Measurements from ENCODE around the gene NTN5. TPM values are rescaled to one million over a fixed set of nuclear protein-coding genes. Genes with fewer than 3 reads are reported as not detected.
A peak's percentile ranks its signal among the peaks of the same experiment; 100 is the strongest.
"Not testable (repeated sequence)": the region's sequence is repeated elsewhere in the genome, so short reads cannot be mapped to it uniquely, and the experiment has no call there.

Gene NTN5
- total and polyA plus RNA-seq, 2 donors from 2014 or later = 0.52 to 0.85 TPM

DNA sequence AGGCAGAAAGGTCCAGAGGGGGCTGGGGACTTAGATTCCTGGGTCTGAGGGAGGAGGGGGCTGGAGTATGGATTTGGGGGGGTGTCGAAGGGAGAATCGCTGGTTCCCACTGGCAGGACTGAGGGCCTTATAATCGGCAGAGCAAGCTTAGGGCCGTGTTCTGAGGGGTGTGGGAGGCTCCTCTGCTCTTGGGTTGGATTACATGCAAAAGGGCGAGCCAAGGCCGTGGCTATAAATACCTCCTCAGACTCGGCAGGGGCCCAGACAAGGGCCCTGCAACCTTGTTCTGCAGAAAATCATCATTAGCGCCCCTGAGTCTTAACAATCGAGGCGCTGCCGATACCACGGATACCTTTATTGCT, 47.4 kb upstream of the NTN5 start:
- H3K27ac ChIP-seq (ENCODE audit: low read depth in 2 of 2, low read length in 2 of 2) = peak overlapping the region in 1 of 2 donors; percentile 45
- TF ChIP-seq, protein P1, sequence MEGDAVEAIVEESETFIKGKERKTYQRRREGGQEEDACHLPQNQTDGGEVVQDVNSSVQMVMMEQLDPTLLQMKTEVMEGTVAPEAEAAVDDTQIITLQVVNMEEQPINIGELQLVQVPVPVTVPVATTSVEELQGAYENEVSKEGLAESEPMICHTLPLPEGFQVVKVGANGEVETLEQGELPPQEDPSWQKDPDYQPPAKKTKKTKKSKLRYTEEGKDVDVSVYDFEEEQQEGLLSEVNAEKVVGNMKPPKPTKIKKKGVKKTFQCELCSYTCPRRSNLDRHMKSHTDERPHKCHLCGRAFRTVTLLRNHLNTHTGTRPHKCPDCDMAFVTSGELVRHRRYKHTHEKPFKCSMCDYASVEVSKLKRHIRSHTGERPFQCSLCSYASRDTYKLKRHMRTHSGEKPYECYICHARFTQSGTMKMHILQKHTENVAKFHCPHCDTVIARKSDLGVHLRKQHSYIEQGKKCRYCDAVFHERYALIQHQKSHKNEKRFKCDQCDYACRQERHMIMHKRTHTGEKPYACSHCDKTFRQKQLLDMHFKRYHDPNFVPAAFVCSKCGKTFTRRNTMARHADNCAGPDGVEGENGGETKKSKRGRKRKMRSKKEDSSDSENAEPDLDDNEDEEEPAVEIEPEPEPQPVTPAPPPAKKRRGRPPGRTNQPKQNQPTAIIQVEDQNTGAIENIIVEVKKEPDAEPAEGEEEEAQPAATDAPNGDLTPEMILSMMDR (IDR thresholded peaks at IDR 0.05; ENCODE audit: borderline replicate concordance, extremely low read depth, insufficient read depth) = no peak
- no peaks in the 10 kb centered on the region for H3K9me3 ChIP-seq (ENCODE audit: control insufficient read depth in 2 of 3, insufficient read depth in 1 of 3, low read length in 3 of 3)
- no peak for FAIRE-seq
- intact Hi-C loops (cut with DNase I) = no loop called here
- peak in 1 of 5 donors; percentile 80 for DNase-seq
- peak overlapping the region in 2 of 3 donors; percentile 77 to 91 for H3K4me3 ChIP-seq (ENCODE audit: low read length in 3 of 3)
- peak overlapping the region in 2 of 3 donors; percentile 5 to 26 for H3K9ac ChIP-seq (ENCODE audit: low read length in 3 of 3)
- no peaks in the 10 kb centered on the region for H3K36me3 ChIP-seq (ENCODE audit: control insufficient read depth in 2 of 3, insufficient read depth in 3 of 3, low read length in 3 of 3)
- no peaks in the 10 kb centered on the region for H3K27me3 ChIP-seq (ENCODE audit: control insufficient read depth, insufficient read depth, low read length)
- H3K4me1 ChIP-seq (ENCODE audit: control insufficient read depth in 2 of 3, insufficient read depth in 2 of 3, low read depth in 1 of 3, low read length in 3 of 3) = peaks cover 0 to 14% (median 0%) of the 10 kb centered on the region in 3 donors

DNA sequence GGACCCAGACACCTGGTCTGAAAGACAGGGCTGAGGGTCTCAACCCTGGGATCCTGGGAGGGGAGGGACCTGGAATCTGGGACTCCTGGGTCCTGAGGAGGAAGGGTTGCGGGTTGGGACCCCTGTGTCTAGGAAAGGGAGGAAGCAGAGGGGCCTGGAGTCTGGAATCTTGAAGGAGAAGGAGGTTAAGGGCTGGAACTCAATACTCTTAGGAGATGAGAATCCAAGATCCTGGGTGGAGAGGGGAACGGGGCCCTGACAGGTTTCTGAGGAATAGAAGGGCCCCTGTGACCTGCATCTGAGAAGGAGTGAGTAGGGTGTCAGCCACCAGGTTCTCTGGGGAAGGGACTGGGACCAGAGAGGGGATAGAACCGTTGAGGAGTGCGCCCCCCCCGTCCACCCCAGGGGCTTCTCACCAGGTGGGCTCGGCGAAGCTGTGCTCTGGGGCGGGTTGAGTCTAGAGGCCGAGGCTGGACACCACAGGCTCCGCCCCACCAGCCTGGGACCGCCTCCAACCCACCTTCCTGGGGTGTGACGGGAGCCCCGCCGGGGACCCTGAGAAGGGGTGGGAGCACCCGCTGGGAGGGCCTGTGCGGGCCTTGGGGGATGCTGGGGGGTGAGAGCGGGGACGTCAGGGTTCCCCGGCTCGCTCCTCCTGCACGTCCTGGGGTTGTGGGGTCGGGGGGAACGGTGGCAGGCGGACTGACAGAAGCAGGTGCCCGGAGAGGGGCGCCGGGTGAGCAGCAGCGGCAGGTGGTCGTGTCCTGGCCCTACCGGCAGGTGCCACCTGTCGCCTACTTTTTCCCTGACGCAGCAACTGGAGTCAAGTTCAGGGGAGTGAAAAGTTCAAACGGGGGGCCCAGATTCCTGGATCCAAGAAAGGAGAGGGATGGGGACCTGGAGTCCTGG, 46.7 kb upstream of the NTN5 start, which contains the start of gene MAMSTR:
Gene MAMSTR, minus strand, starts transcription at position 463 of the 909 bp plus-strand sequence. CDS start 694 bp downstream, outside the sequence.
- peaks cover 0 to 18% (median 0%) of the 10 kb centered on the region in 3 donors for H3K4me1 ChIP-seq (ENCODE audit: control insufficient read depth in 2 of 3, insufficient read depth in 2 of 3, low read depth in 1 of 3, low read length in 3 of 3)
- H3K9ac ChIP-seq (ENCODE audit: low read length in 3 of 3) = peak within 1 kb of the TSS in 2 of 3 donors; percentile 5 to 26
- intact Hi-C loops (cut with DNase I) = no loop called here
- peak within 1 kb of the TSS in 1 of 2 donors; percentile 45 for H3K27ac ChIP-seq (ENCODE audit: low read depth in 2 of 2, low read length in 2 of 2)
- peak; percentile 77 to 91 (median 83) for DNase-seq
- FAIRE-seq = no peak
- H3K4me3 ChIP-seq (ENCODE audit: low read length in 3 of 3) = peak within 1 kb of the TSS in 2 of 3 donors; percentile 77 to 91
- H3K27me3 ChIP-seq (ENCODE audit: control insufficient read depth, insufficient read depth, low read length) = no peaks in the 10 kb centered on the region
- no peaks in the 10 kb centered on the region for H3K9me3 ChIP-seq (ENCODE audit: control insufficient read depth in 2 of 3, insufficient read depth in 1 of 3, low read length in 3 of 3)
- TF ChIP-seq, protein P1 (IDR thresholded peaks at IDR 0.05; ENCODE audit: borderline replicate concordance, extremely low read depth, insufficient read depth) = no peak
- no peaks in the 10 kb centered on the region for H3K36me3 ChIP-seq (ENCODE audit: control insufficient read depth in 2 of 3, insufficient read depth in 3 of 3, low read length in 3 of 3)

DNA sequence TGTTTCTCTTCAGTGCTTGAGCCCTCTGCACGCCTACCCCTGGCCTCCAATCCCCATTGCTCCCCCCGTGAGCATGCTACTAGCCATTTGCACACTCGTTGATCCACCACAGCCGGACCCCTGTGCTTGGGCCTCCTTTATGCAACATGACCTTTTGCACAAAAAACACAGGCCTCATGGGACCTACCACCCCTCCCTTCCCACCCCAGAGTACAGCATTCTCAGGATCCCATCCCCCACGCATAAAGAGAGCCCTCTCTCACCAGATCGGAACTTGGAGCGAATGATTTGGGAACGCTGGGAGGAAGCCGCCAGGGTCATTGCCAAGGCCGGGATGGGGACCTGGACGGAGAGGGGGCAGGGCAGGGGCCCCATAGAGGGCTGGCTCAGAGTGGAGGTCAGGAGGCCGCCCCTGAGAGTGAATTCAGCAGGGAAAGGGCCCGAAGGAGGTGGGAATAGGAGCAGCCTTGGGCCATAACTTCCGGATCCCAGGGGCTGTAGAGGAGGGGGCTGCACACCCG, 46.0 kb upstream of the NTN5 start:
- H3K9ac ChIP-seq (ENCODE audit: low read length in 3 of 3) = no peak overlapping the region
- FAIRE-seq (no peak), DNase-seq (peak in 4 of 5 donors; percentile 54 to 85 (median 78))
- H3K9me3 ChIP-seq (ENCODE audit: control insufficient read depth in 2 of 3, insufficient read depth in 1 of 3, low read length in 3 of 3) = no peaks in the 10 kb centered on the region
- no peaks in the 10 kb centered on the region for H3K27me3 ChIP-seq (ENCODE audit: control insufficient read depth, insufficient read depth, low read length)
- H3K27ac ChIP-seq (ENCODE audit: low read depth in 2 of 2, low read length in 2 of 2) = peak overlapping the region in 1 of 2 donors; percentile 17
- H3K36me3 ChIP-seq (ENCODE audit: control insufficient read depth in 2 of 3, insufficient read depth in 3 of 3, low read length in 3 of 3) = no peaks in the 10 kb centered on the region
- intact Hi-C loops (cut with DNase I) = no loop called here
- peaks cover 0 to 14% (median under 1%) of the 10 kb centered on the region in 3 donors for H3K4me1 ChIP-seq (ENCODE audit: control insufficient read depth in 2 of 3, insufficient read depth in 2 of 3, low read depth in 1 of 3, low read length in 3 of 3)
- H3K4me3 ChIP-seq (ENCODE audit: low read length in 3 of 3) = peak overlapping the region in 1 of 3 donors; percentile 21
- TF ChIP-seq, protein P1 (IDR thresholded peaks at IDR 0.05; ENCODE audit: borderline replicate concordance, extremely low read depth, insufficient read depth) = no peak

DNA sequence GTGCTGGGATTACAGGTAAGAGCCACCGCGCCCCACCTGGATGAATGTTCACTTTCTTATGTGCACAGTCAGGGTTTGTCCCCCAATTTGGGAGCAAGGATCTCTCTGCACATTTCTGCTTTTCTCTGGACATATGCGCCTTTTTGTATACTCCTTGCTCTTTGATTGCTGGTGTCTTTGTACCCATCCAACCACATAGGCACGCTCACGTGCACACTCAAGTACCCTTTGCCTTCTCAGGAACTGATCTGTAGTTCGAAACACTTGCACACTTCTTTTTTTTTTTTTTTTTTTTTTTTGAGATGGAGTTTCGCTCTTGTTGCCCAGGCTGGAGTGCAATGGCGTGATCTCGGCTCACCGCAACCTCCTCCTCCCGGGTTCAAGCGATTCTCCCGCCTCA, 45.3 kb upstream of the NTN5 start:
- H3K36me3 ChIP-seq (ENCODE audit: control insufficient read depth in 2 of 3, insufficient read depth in 3 of 3, low read length in 3 of 3); H3K4me3 ChIP-seq (ENCODE audit: low read length in 3 of 3); FAIRE-seq; H3K27me3 ChIP-seq (ENCODE audit: control insufficient read depth, insufficient read depth, low read length); H3K9me3 ChIP-seq (ENCODE audit: control insufficient read depth in 2 of 3, insufficient read depth in 1 of 3, low read length in 3 of 3); H3K27ac ChIP-seq (ENCODE audit: low read depth in 2 of 2, low read length in 2 of 2); H3K9ac ChIP-seq (ENCODE audit: low read length in 3 of 3); intact Hi-C loops (cut with DNase I); DNase-seq: not testable (repeated sequence)
- peaks cover 0 to 18% (median 7%) of the 10 kb centered on the region in 3 donors for H3K4me1 ChIP-seq (ENCODE audit: control insufficient read depth in 2 of 3, insufficient read depth in 2 of 3, low read depth in 1 of 3, low read length in 3 of 3)

Data from kidney (tissue), 14 donors.